ENCODE results near the gene VTI1A.

Gene VTI1A

GRCh38 chr10:112526139-112526538, 79.1 kb downstream of the VTI1A start:
- no peak for DNase-seq (ENCODE audit: low read depth, low spot score)
- no peak overlapping the region for H3K4me3 ChIP-seq (ENCODE audit: low read depth, low read length)
- TF ChIP-seq CTCF (IDR thresholded peaks at IDR 0.05; ENCODE audit: insufficient read depth, low read length, missing control alignments): no peak
- CTCF ChIA-PET: interaction anchor here (1.0 to 1.1 kb wide), 2 partner anchors 11 to 24 kb away, joined by 3 read pairs; no protein-coding TSS in a partner anchor
- POLR2A ChIA-PET: no interaction called here

GRCh38 chr10:112526906-112527305, 79.9 kb downstream of the VTI1A start:
- ChIA-PET CTCF (interaction anchor here (1.0 kb wide), 1 partner anchor 25 kb away, joined by 3 read pairs; no protein-coding TSS in a partner anchor), POLR2A (no interaction called here)
- H3K4me3 ChIP-seq (ENCODE audit: low read depth, low read length): no peak overlapping the region
- TF ChIP-seq CTCF (IDR thresholded peaks at IDR 0.05; ENCODE audit: insufficient read depth, low read length, missing control alignments): no peak
- no peak for DNase-seq (ENCODE audit: low read depth, low spot score)

- CTCF ChIA-PET: no interaction called here
- POLR2A ChIA-PET: no interaction called here
- no peak for TF ChIP-seq CTCF (IDR thresholded peaks at IDR 0.05; ENCODE audit: insufficient read depth, low read length, missing control alignments)
- no peak for DNase-seq (ENCODE audit: low read depth, low spot score)
- no peak overlapping the region for H3K4me3 ChIP-seq (ENCODE audit: low read depth, low read length)
Observed at GRCh38 chr10:112528235-112528634, 81.2 kb downstream of the VTI1A start.

- no peak for TF ChIP-seq CTCF (IDR thresholded peaks at IDR 0.05; ENCODE audit: insufficient read depth, low read length, missing control alignments)
- CTCF ChIA-PET: interaction anchor here (1.2 to 1.5 kb wide), 3 partner anchors 11 to 607 kb away, joined by 3 to 4 read pairs (median 3); no protein-coding TSS in a partner anchor
- no peak for DNase-seq (ENCODE audit: low read depth, low spot score)
- POLR2A ChIA-PET: no interaction called here
- no peak overlapping the region for H3K4me3 ChIP-seq (ENCODE audit: low read depth, low read length)
Observed at GRCh38 chr10:112531421-112531820, 84.4 kb downstream of the VTI1A start.

GRCh38 chr10:112532189-112532588, 85.2 kb downstream of the VTI1A start:
- CTCF ChIA-PET: interaction anchor here (1.2 to 1.5 kb wide), 2 partner anchors 11 to 606 kb away, joined by 3 to 4 read pairs; no protein-coding TSS in a partner anchor
- H3K4me3 ChIP-seq (ENCODE audit: low read depth, low read length): no peak overlapping the region
- TF ChIP-seq CTCF (IDR thresholded peaks at IDR 0.05; ENCODE audit: insufficient read depth, low read length, missing control alignments): no peak
- POLR2A ChIA-PET: no interaction called here
- no peak for DNase-seq (ENCODE audit: low read depth, low spot score)

- ChIA-PET CTCF (no interaction called here), POLR2A (no interaction called here)
- TF ChIP-seq CTCF (IDR thresholded peaks at IDR 0.05; ENCODE audit: insufficient read depth, low read length, missing control alignments): no peak
- DNase-seq (ENCODE audit: low read depth, low spot score): no peak
- no peak overlapping the region for H3K4me3 ChIP-seq (ENCODE audit: low read depth, low read length)
Observed at GRCh38 chr10:112532956-112533355, 85.9 kb downstream of the VTI1A start.
